OCI-LY1 (cell line): Measurements from ENCODE around the gene UPF1.

ENCODE experiments used
- H2AFZ ChIP-seq: fragments of 200-600 bp; sonication (generic), shearing (Covaris generic); 2 replicates; pipeline ENCODE4 v1.6.0; 2014; ENCODE audit warnings: antibody characterized with exemption, mild to moderate bottlenecking, low read length
- H3F3A ChIP-seq: fragments of 200-600 bp; sonication (generic), shearing (Covaris generic); 2 replicates; pipeline ENCODE4 v1.6.0; 2014; ENCODE audit warnings: mild to moderate bottlenecking, antibody characterized with exemption, low read length, moderate library complexity; ENCODE audit not compliant: insufficient read depth
- H3K27ac ChIP-seq: fragments of 200-600 bp; sonication (generic); 2 replicates; pipeline ENCODE4 v1.5.1; 2014; ENCODE audit warnings: low read length, mixed run types, mild to moderate bottlenecking, low read depth; ENCODE audit not compliant: poor library complexity, severe bottlenecking
- H3K27me3 ChIP-seq: fragments of 200-600 bp; sonication (generic); 2 replicates; pipeline ENCODE4 v1.6.0; 2014; ENCODE audit warnings: antibody characterized with exemption, mild to moderate bottlenecking, low read length, moderate library complexity; ENCODE audit not compliant: insufficient read depth
- H3K36me3 ChIP-seq: fragments of 200-600 bp; sonication (generic); 2 replicates; pipeline ENCODE4 v1.6.1; 2014; ENCODE audit warnings: mild to moderate bottlenecking, antibody characterized with exemption, low read length, moderate library complexity, mixed read lengths; ENCODE audit not compliant: insufficient read depth
- H3K4me1 ChIP-seq: fragments of 200-600 bp; sonication (generic); 2 replicates; pipeline ENCODE4 v1.5.1; 2014; ENCODE audit warnings: mild to moderate bottlenecking, low read length, moderate library complexity; ENCODE audit not compliant: insufficient read depth, severe bottlenecking
- H3K4me2 ChIP-seq: fragments of 200-600 bp; sonication (generic), shearing (Covaris generic); 2 replicates; pipeline ENCODE4 v1.6.1; 2014; ENCODE audit warnings: low read length
- H3K4me3 ChIP-seq: fragments of 200-600 bp; sonication (generic); 2 replicates; pipeline ENCODE4 v1.5.1; 2014; ENCODE audit warnings: low read length, low read depth, mild to moderate bottlenecking, mixed read lengths; ENCODE audit not compliant: poor library complexity, severe bottlenecking
- H3K79me2 ChIP-seq: fragments of 200-600 bp; shearing (Covaris generic); 2 replicates; pipeline ENCODE4 v1.6.1; 2016; ENCODE audit warnings: mixed run types, low read length, mixed read lengths; ENCODE audit not compliant: insufficient read depth
- H3K9ac ChIP-seq: fragments of 200-600 bp; sonication (generic), shearing (Covaris generic); 2 replicates; pipeline ENCODE4 v1.6.1; 2014; ENCODE audit warnings: mild to moderate bottlenecking, low read length, mixed read lengths
- H3K9me2 ChIP-seq: fragments of 200-600 bp; sonication (generic), shearing (Covaris generic); 2 replicates; pipeline ENCODE4 v1.6.1; 2014; ENCODE audit warnings: low read depth, mild to moderate bottlenecking, low read length, mixed read lengths
- H3K9me3 ChIP-seq: fragments of 200-600 bp; shearing (Covaris generic); 2 replicates; pipeline ENCODE4 v1.6.1; 2014; ENCODE audit warnings: low read length, mixed read lengths
- H4K20me1 ChIP-seq: fragments of 200-600 bp; sonication (generic), shearing (Covaris generic); 2 replicates; pipeline ENCODE4 v1.6.0; 2016; ENCODE audit warnings: mild to moderate bottlenecking, low read length; ENCODE audit not compliant: insufficient read depth
- CTCF ChIP-seq: fragments of 200-600 bp; sonication (generic), shearing (Covaris generic); IDR thresholded peaks from 2 replicates; pipeline ENCODE4 v1.5.1; 2017; ENCODE audit warnings: mild to moderate bottlenecking, antibody characterized with exemption, low read length, moderate library complexity, mixed read lengths
- EZH2 ChIP-seq: fragments of 200-600 bp; sonication (generic), shearing (Covaris generic); IDR thresholded peaks from 2 replicates; pipeline ENCODE4 v1.8.0; 2017; ENCODE audit warnings: borderline replicate concordance, mixed run types, mild to moderate bottlenecking, antibody characterized with exemption, low read length, moderate library complexity, mixed read lengths

UPF1 gene

GRCh38 chr19:18904334-18905057 lies 72.7 kb downstream of the UPF1 start:
- Histone ChIP-seq H2AFZ (no peak overlapping the region), H3K9ac (no peak overlapping the region), H3K9me3 (no peaks in the 10 kb centered on the region), H3K4me1 (no peaks in the 10 kb centered on the region), H3K4me2 (no peak overlapping the region), H3K9me2 (no peaks in the 10 kb centered on the region), H3K4me3 (no peak overlapping the region), H3K36me3 (peaks cover 48% of the 10 kb centered on the region), H3K27ac (no peak overlapping the region), H3K27me3 (no peaks in the 10 kb centered on the region), H3K79me2 (no peaks in the 10 kb centered on the region), H4K20me1 (no peaks in the 10 kb centered on the region), H3F3A (no peaks in the 10 kb centered on the region)
- TF ChIP-seq CTCF: no peak
- no peak for TF ChIP-seq EZH2

GRCh38 chr19:18905058-18905456 lies 73.3 kb downstream of the UPF1 start:
- TF ChIP-seq CTCF (no peak), EZH2 (no peak)
- no peak overlapping the region for H3K4me2 ChIP-seq
- H3K79me2 ChIP-seq: no peaks in the 10 kb centered on the region
- H4K20me1 ChIP-seq: no peaks in the 10 kb centered on the region
- H3K4me1 ChIP-seq: no peaks in the 10 kb centered on the region
- no peaks in the 10 kb centered on the region for H3F3A ChIP-seq
- H3K4me3 ChIP-seq: no peak overlapping the region
- no peak overlapping the region for H2AFZ ChIP-seq
- no peaks in the 10 kb centered on the region for H3K9me3 ChIP-seq
- H3K27me3 ChIP-seq: no peaks in the 10 kb centered on the region
- H3K9me2 ChIP-seq: no peaks in the 10 kb centered on the region
- H3K27ac ChIP-seq: no peak overlapping the region
- H3K9ac ChIP-seq: no peak overlapping the region
- H3K36me3 ChIP-seq: peaks cover 46% of the 10 kb centered on the region

- Histone ChIP-seq H3K36me3 (peaks cover 53% of the 10 kb centered on the region), H2AFZ (no peak overlapping the region), H3K4me2 (no peak overlapping the region), H3F3A (no peaks in the 10 kb centered on the region), H3K9me2 (no peaks in the 10 kb centered on the region), H3K9ac (no peak overlapping the region), H3K4me3 (no peak overlapping the region), H3K79me2 (no peaks in the 10 kb centered on the region), H3K27ac (no peak overlapping the region), H3K27me3 (no peaks in the 10 kb centered on the region), H3K4me1 (no peaks in the 10 kb centered on the region), H3K9me3 (no peaks in the 10 kb centered on the region), H4K20me1 (no peaks in the 10 kb centered on the region)
- no peak for TF ChIP-seq EZH2
- TF ChIP-seq CTCF: no peak
Measured at GRCh38 chr19:18905513-18906236, 73.9 kb downstream of the UPF1 start.
